CD14-positive monocyte (primary cell): Measurements from ENCODE around the gene ZNF683. TPM values are rescaled to one million over a fixed set of nuclear protein-coding genes. Genes with fewer than 3 reads are reported as not detected.
A peak's percentile ranks its signal among the peaks of the same experiment; 100 is the strongest.

Experiments used
- DNase-seq, 3 donors: peaks; one replicate each; pipeline ENCODE4 v3.0.0-alpha.2; 2011 to 2022
- H2AFZ ChIP-seq: 2 replicates; pipeline ENCODE4 v1.6.0; 2012; ENCODE audit warnings: mild to moderate bottlenecking, low read depth, low read length, inconsistent platforms; ENCODE audit not compliant: insufficient read depth, poor library complexity, severe bottlenecking
- H3K27ac ChIP-seq, 2 donors: 1 replicate in 1 of 2; 2 replicates in 1 of 2; pipeline ENCODE4 v1.5.1; 2012 to 2013; ENCODE audit warnings: low read length in 2 of 2, control low read depth in 1 of 2, inconsistent platforms in 1 of 2, low read depth in 1 of 2, mild to moderate bottlenecking in 1 of 2
- H3K27me3 ChIP-seq, 2 donors: one replicate each; pipeline versions ENCODE4 v1.6.0 to v1.6.1; 2011 to 2013; ENCODE audit warnings: low read length in 2 of 2; ENCODE audit not compliant: control insufficient read depth in 2 of 2, insufficient read depth in 2 of 2
- H3K36me3 ChIP-seq, 2 donors: replicated peaks in 1 of 2; 1 replicate in 1 of 2; 2 replicates in 1 of 2; pipeline versions ENCODE4 v1.5.1 to v1.6.1; 2012 to 2013; ENCODE audit warnings: low read length in 2 of 2, control low read depth in 1 of 2, inconsistent platforms in 1 of 2, mild to moderate bottlenecking in 1 of 2; ENCODE audit not compliant: insufficient read depth in 2 of 2, control insufficient read depth in 1 of 2
- H3K4me1 ChIP-seq, 2 donors: 1 replicate in 1 of 2; 2 replicates in 1 of 2; pipeline versions ENCODE4 v1.5.1 to v1.6.1; 2012 to 2013; ENCODE audit warnings: low read length in 2 of 2, control low read depth in 1 of 2, inconsistent platforms in 1 of 2, mild to moderate bottlenecking in 1 of 2, moderate library complexity in 1 of 2; ENCODE audit not compliant: insufficient read depth in 2 of 2, control insufficient read depth in 1 of 2
- H3K4me2 ChIP-seq: replicated peaks from 2 replicates; pipeline ENCODE3; 2012; ENCODE audit warnings: low read length, moderate library complexity, mild to moderate bottlenecking; ENCODE audit not compliant: poor library complexity, severe bottlenecking; ENCODE audit errors: extremely low read depth
- H3K4me3 ChIP-seq, 3 experiments: fragments of 200-600 bp in 1 of 3; sonication (generic) in 1 of 3; replicated peaks in 1 of 3; 1 replicate in 2 of 3; 2 replicates in 1 of 3; pipeline ENCODE4 v1.5.1; 2011 to 2013; ENCODE audit warnings: low read length in 3 of 3, mild to moderate bottlenecking in 3 of 3, control low read depth in 2 of 3, low read depth in 2 of 3, inconsistent platforms in 1 of 3, moderate library complexity in 1 of 3
- H3K79me2 ChIP-seq: 2 replicates; pipeline ENCODE4 v1.6.0; 2012; ENCODE audit warnings: mild to moderate bottlenecking, control low read depth, inconsistent platforms, low read length, moderate library complexity; ENCODE audit not compliant: insufficient read depth
- H3K9ac ChIP-seq: 2 replicates; pipeline ENCODE4 v1.6.0; 2017; ENCODE audit warnings: low read length, mild to moderate bottlenecking; ENCODE audit not compliant: insufficient read depth, poor library complexity, severe bottlenecking
- H3K9me3 ChIP-seq, 2 donors: replicated peaks in 1 of 2; 1 replicate in 1 of 2; 2 replicates in 1 of 2; pipeline versions ENCODE4 v1.5.1 to v1.6.1; 2012 to 2013; ENCODE audit warnings: low read length in 2 of 2, control low read depth in 1 of 2; ENCODE audit not compliant: control insufficient read depth in 1 of 2, insufficient read depth in 1 of 2
- H4K20me1 ChIP-seq: 2 replicates; pipeline ENCODE4 v1.6.0; 2012; ENCODE audit warnings: mild to moderate bottlenecking, low read length, control low read depth, moderate library complexity; ENCODE audit not compliant: insufficient read depth
- H3K27ac Mint-ChIP-seq, 7 donors: one replicate each; pipeline ENCODE4 v1.8.0; 2020; ENCODE audit warnings: mild to moderate bottlenecking in 7 of 7, mixed read lengths in 7 of 7, moderate library complexity in 6 of 7, inconsistent platforms in 2 of 7
- H3K27me3 Mint-ChIP-seq, 3 donors: one replicate each; pipeline ENCODE4 v1.8.0; 2021 to 2022; ENCODE audit warnings: low read depth in 3 of 3, mild to moderate bottlenecking in 3 of 3, mixed read lengths in 3 of 3, moderate library complexity in 3 of 3, inconsistent platforms in 1 of 3
- H3K36me3 Mint-ChIP-seq, 2 donors: one replicate each; pipeline ENCODE4 v1.8.0; 2020; ENCODE audit warnings: mixed read lengths in 2 of 2, inconsistent platforms in 1 of 2, mild to moderate bottlenecking in 1 of 2
- H3K4me1 Mint-ChIP-seq: one replicate; pipeline ENCODE4 v1.8.0; 2020; ENCODE audit warnings: mild to moderate bottlenecking, mixed read lengths
- H3K4me3 Mint-ChIP-seq, 2 donors: one replicate each; pipeline ENCODE4 v1.8.0; 2020; ENCODE audit warnings: mild to moderate bottlenecking in 2 of 2, mixed read lengths in 2 of 2, moderate library complexity in 1 of 2
- H3K9me3 Mint-ChIP-seq, 7 donors: one replicate each; pipeline ENCODE4 v1.8.0; 2020 to 2022; ENCODE audit warnings: mixed read lengths in 7 of 7, mild to moderate bottlenecking in 6 of 7, moderate library complexity in 6 of 7, inconsistent platforms in 2 of 7
- WGBS: methylation state at CpG from one replicate; pipeline ENCODE4 v1.1.5; 2013; ENCODE audit warnings: missing lambda C conversion rate; ENCODE audit not compliant: insufficient coverage; 5-methylcytosine and 5-hydroxymethylcytosine counted together
- intact Hi-C, 2 donors: fragments of 100-400 bp; cut with micrococcal nuclease; formaldehyde crosslinking; loops; one replicate each; pipeline versions ENCODE4 v1.15.0 to v1.15.1; 2023
- polyA plus RNA-seq, 3 donors: library from polyadenylated mRNA; depleted of rRNA in 1 of 3; unstranded in 2 of 3; stranded (reverse) in 1 of 3; fragments of 300-500 nt in 2 of 3; fragments of >200 nt in 1 of 3; fragmentation: Illumina TruSeq in 2 of 3; gene quantifications; 1 replicate in 2 of 3; 2 replicates in 1 of 3; pipeline ENCODE4 v1.2.3, GENCODE V29; 2012 to 2021
- TF ChIP-seq, protein P1 (sequence below): fragments of 200-600 bp; IDR thresholded peaks from one replicate; pipeline ENCODE4 v1.8.0; 2022; ENCODE audit warnings: antibody characterized with exemption, mild to moderate bottlenecking

ZNF683 gene
- polyA plus RNA-seq, 3 donors, result not detected

DNA sequence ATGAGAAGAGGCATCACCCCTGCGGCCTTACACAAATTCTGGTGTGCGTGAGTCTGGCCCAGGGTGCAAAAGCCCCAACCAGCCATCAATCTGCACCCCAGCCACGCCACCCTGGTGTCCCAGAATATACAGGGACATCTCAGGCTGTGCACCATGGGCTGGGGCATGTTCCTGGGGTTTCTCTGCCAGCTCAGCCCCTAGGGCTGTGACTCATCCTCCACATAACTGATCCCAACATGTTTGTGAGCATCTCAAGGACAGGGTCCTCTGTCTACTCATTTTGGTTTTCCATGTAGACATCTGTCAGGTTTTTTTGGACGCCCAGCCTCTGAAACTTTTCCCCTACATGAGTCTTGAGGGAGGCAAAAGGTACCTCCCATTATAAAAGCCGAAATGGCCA, 511 bp downstream of the ZNF683 start:
- no peak overlapping the region for H2AFZ ChIP-seq
- WGBS, result 92% methylated on average over 4 of the region's 5 CpGs
- H3K4me1 ChIP-seq, result peaks cover 3 to 18% of the 10 kb centered on the region in 2 donors
- TF ChIP-seq, protein P1, sequence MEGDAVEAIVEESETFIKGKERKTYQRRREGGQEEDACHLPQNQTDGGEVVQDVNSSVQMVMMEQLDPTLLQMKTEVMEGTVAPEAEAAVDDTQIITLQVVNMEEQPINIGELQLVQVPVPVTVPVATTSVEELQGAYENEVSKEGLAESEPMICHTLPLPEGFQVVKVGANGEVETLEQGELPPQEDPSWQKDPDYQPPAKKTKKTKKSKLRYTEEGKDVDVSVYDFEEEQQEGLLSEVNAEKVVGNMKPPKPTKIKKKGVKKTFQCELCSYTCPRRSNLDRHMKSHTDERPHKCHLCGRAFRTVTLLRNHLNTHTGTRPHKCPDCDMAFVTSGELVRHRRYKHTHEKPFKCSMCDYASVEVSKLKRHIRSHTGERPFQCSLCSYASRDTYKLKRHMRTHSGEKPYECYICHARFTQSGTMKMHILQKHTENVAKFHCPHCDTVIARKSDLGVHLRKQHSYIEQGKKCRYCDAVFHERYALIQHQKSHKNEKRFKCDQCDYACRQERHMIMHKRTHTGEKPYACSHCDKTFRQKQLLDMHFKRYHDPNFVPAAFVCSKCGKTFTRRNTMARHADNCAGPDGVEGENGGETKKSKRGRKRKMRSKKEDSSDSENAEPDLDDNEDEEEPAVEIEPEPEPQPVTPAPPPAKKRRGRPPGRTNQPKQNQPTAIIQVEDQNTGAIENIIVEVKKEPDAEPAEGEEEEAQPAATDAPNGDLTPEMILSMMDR, result no peak
- H3K9me3 Mint-ChIP-seq, result peaks cover 0 to 3% (median 0%) of the 10 kb centered on the region in 7 donors
- H3K36me3 ChIP-seq, result no peaks in the 10 kb centered on the region
- H4K20me1 ChIP-seq, result no peaks in the 10 kb centered on the region
- peaks cover 13 to 30% (median 14%) of the 10 kb centered on the region in 3 donors for H3K27me3 Mint-ChIP-seq
- H3K27ac ChIP-seq, result no peak overlapping the region
- no peak overlapping the region for H3K4me3 Mint-ChIP-seq
- H3K36me3 Mint-ChIP-seq, result no peaks in the 10 kb centered on the region
- H3K79me2 ChIP-seq, result no peaks in the 10 kb centered on the region
- no peak overlapping the region for H3K4me2 ChIP-seq
- no peak overlapping the region for H3K4me3 ChIP-seq
- H3K9me3 ChIP-seq, result no peaks in the 10 kb centered on the region
- no peak overlapping the region for H3K27ac Mint-ChIP-seq
- no peak overlapping the region for H3K9ac ChIP-seq
- intact Hi-C loops, result no loop called here
- H3K4me1 Mint-ChIP-seq, result peaks cover 33% of the 10 kb centered on the region
- H3K27me3 ChIP-seq, result no peaks in the 10 kb centered on the region
- no peak for DNase-seq

DNA sequence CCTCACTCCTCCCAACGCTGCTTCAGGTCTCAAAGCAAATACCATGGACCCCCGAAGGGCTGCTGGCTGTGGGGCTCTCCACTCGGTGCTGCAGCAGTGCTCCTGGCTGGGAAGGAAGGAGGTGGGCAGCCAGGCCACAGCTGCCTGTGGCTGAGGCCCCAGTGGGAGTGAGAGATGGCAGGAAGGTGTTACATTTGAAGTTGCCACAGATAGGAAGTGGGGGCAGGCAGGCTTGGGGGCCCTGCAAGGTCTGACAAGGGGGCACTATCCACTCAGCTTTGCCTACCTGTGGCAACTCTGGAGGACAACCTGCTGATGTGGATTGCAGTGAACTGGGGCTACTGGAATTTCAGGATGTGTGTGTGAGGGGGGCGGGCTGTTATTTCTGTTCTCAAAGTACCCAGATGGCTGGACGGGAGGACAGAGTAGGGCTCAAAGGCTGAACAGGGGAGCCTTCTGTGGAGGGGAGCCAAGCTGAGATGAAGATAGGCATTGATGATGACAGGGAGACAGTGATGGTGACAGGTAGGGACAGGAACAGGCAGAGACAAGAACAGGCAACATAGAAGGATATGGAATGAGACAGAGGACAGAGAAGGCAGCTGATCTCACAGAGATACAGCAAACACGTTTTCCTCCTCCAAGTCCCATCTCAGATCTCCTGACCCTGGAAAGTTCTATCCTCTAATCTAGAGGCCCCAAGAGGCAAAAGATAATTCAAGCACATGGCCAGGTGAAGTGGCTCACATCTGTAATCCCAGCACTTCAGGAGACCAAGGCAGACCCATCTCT, 1.8 kb downstream of the ZNF683 start:
- H3K4me1 Mint-ChIP-seq, result peaks cover 28% of the 10 kb centered on the region
- Histone ChIP-seq H3K4me2 (no peak overlapping the region), H3K4me3 (no peak overlapping the region)

More for the DNA sequence above, 1.8 kb downstream of the ZNF683 start:
- H3K36me3 Mint-ChIP-seq, result no peaks in the 10 kb centered on the region
- Histone ChIP-seq H2AFZ (no peak overlapping the region), H3K9me3 (no peaks in the 10 kb centered on the region), H3K9ac (no peak overlapping the region), H3K27ac (no peak overlapping the region), H3K79me2 (no peaks in the 10 kb centered on the region), H3K36me3 (no peaks in the 10 kb centered on the region), H3K4me1 (peaks cover 3 to 13% of the 10 kb centered on the region in 2 donors), H3K27me3 (no peaks in the 10 kb centered on the region), H4K20me1 (no peaks in the 10 kb centered on the region)
- TF ChIP-seq, protein P1, result no peak
- peaks cover 17 to 34% (median 19%) of the 10 kb centered on the region in 3 donors for H3K27me3 Mint-ChIP-seq
- H3K4me3 Mint-ChIP-seq, result peak overlapping the region in 1 of 2 donors; percentile 18
- peak overlapping the region in 1 of 7 donors; percentile 41 for H3K27ac Mint-ChIP-seq
- DNase-seq, result no peak
- intact Hi-C loops, result no loop called here
- WGBS, result 30% methylated on average over 4 of the region's 6 CpGs
- H3K9me3 Mint-ChIP-seq, result peaks cover 0 to 3% (median 0%) of the 10 kb centered on the region in 7 donors
